ENCODE results near the gene ALDH7A1. TPM values are rescaled to one million over a fixed set of nuclear protein-coding genes. Genes with fewer than 3 reads are reported as not detected.

The ALDH7A1 gene
- 10 to 100 TPM; 18.1 to 66.2 (median 31.9) TPM for polyA plus RNA-seq
- long read RNA-seq, donor 1, full-length matches to known transcripts, result 32 of 46 reads
- long read RNA-seq, donor 1, partial matches to known transcripts, result 14 of 46 reads
- long read RNA-seq, donor 1, other reads (novel, unspliced or antisense), result 0 of 46 reads
- long read RNA-seq, donor 2, full-length matches to known transcripts, result 7 of 13 reads
- long read RNA-seq, donor 2, partial matches to known transcripts, result 6 of 13 reads
- long read RNA-seq, donor 2, other reads (novel, unspliced or antisense), result 0 of 13 reads
- long read RNA-seq, donor 3, full-length matches to known transcripts, result 9 of 17 reads
- long read RNA-seq, donor 3, partial matches to known transcripts, result 8 of 17 reads
- long read RNA-seq, donor 3, other reads (novel, unspliced or antisense), result 0 of 17 reads
- long read RNA-seq, donor 4, result 0 reads
- long read RNA-seq, donor 5, full-length matches to known transcripts, result 3 of 3 reads
- long read RNA-seq, donor 5, partial matches to known transcripts, result 0 of 3 reads
- long read RNA-seq, donor 5, other reads (novel, unspliced or antisense), result 0 of 3 reads
- long read RNA-seq, donor 6, full-length matches to known transcripts, result 16 of 21 reads
- long read RNA-seq, donor 6, partial matches to known transcripts, result 5 of 21 reads
- long read RNA-seq, donor 6, other reads (novel, unspliced or antisense), result 0 of 21 reads
- long read RNA-seq, donor 7, full-length matches to known transcripts, result 48 of 56 reads
- long read RNA-seq, donor 7, partial matches to known transcripts, result 8 of 56 reads
- long read RNA-seq, donor 7, other reads (novel, unspliced or antisense), result 0 of 56 reads
- long read RNA-seq, donor 8, full-length matches to known transcripts, result 5 of 5 reads
- long read RNA-seq, donor 8, partial matches to known transcripts, result 0 of 5 reads
- long read RNA-seq, donor 8, other reads (novel, unspliced or antisense), result 0 of 5 reads
- long read RNA-seq, donor 9, result 0 reads
- long read RNA-seq, donor 10, full-length matches to known transcripts, result 21 of 32 reads
- long read RNA-seq, donor 10, partial matches to known transcripts, result 11 of 32 reads
- long read RNA-seq, donor 10, other reads (novel, unspliced or antisense), result 0 of 32 reads

DNA sequence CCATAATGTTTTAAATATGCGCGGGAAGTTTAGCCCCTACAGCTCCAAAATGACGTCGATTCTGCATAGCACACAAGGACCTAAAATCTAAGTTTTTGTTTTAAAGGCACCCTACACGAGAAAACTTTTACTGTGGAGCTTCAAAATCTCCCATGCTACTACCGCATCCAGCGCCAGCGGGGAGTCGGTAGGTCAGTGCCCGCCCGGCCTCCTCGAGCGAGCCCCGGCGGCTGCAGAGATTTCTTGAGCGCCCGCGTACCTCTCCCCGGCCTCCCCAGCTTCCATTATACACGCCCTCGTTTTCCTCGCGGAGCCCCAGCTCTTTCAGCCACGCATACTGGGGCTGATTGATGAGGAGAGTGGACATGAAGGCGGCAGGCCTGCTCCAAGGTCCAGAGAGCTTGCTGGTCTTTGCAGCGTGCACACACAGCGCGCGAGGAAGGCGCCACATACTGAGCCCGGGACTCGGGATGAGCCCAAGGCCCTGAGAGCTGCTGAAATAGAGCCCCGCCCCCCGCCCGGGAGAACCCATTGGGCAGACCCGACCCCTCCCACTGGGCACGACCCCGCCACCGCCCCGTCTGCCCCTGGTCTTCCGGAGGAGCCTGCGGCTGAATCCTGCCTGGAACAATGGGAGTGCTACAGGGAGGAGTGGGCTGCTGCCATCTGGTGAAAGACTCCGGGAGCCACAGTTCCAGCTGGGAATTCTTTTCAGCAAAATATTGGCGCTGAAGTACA, at the start of gene ALDH7A1:
ALDH7A1 (minus strand) TSS at position 472 of the 738 bp plus-strand sequence; CDS start at position 451, 21 bp downstream.
- no peaks in the 10 kb centered on the region for H3K27me3 ChIP-seq (ENCODE audit: control insufficient read depth in 3 of 3, insufficient read depth in 3 of 3, low read length in 3 of 3)
- 1% methylated on average over 44 of the region's 44 CpGs for WGBS, 3 donors
- peaks cover 0 to 15% (median 2%) of the 10 kb centered on the region in 3 donors for H3K36me3 ChIP-seq (ENCODE audit: control insufficient read depth in 3 of 3, insufficient read depth in 2 of 3, low read depth in 1 of 3, low read length in 3 of 3)
- peak; percentile 92 to 96 for DNase-seq
- peak within 1 kb of the TSS; percentile 54 to 92 (median 75) for H3K4me3 ChIP-seq (ENCODE audit: low read depth in 1 of 3, low read length in 3 of 3)
- H3K9me3 ChIP-seq (ENCODE audit: control insufficient read depth in 2 of 2, insufficient read depth in 1 of 2, low read depth in 1 of 2, low read length in 1 of 2), result no peaks in the 10 kb centered on the region
- peak within 1 kb of the TSS; percentile 65 to 89 (median 83) for H3K27ac ChIP-seq (ENCODE audit: low read depth in 1 of 3, low read length in 2 of 3)
- no peak for FAIRE-seq
- peaks cover 2 to 12% (median 3%) of the 10 kb centered on the region in 3 donors for H3K4me1 ChIP-seq (ENCODE audit: control insufficient read depth in 3 of 3, insufficient read depth in 2 of 3, low read depth in 1 of 3, low read length in 2 of 3)

DNA sequence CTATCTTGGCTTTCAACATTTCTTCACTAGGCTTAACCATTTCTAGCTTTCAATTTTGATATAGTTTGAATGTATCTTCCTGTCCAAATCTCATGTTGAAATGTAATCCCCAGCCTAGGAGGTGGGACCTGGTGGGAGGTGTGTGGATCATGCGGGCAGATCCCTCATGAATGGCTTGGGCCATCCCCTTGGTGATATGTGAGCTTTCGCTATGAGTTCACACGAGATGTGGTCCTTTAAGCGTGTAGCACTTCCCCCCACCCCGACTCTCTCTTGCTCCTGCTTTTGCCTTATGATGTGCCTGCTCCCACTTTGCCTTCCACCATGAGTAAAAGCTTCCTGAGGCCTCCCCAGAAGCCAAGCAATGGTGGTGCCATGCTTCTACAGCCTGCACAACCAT, 46.4 kb upstream of the ALDH7A1 start:
- H3K27me3 ChIP-seq (ENCODE audit: control insufficient read depth in 3 of 3, insufficient read depth in 3 of 3, low read length in 3 of 3), result no peaks in the 10 kb centered on the region
- no peak for FAIRE-seq
- WGBS, 3 donors, result 83 to 90% (median 86%) methylated on average over 5 of the region's 5 CpGs
- DNase-seq, result no peak
- H3K4me1 ChIP-seq (ENCODE audit: control insufficient read depth in 3 of 3, insufficient read depth in 2 of 3, low read depth in 1 of 3, low read length in 2 of 3), result no peaks in the 10 kb centered on the region
- peaks cover 0 to 8% of the 10 kb centered on the region in 2 donors for H3K9me3 ChIP-seq (ENCODE audit: control insufficient read depth in 2 of 2, insufficient read depth in 1 of 2, low read depth in 1 of 2, low read length in 1 of 2)
- no peak overlapping the region for H3K27ac ChIP-seq (ENCODE audit: low read depth in 1 of 3, low read length in 2 of 3)
- no peaks in the 10 kb centered on the region for H3K36me3 ChIP-seq (ENCODE audit: control insufficient read depth in 3 of 3, insufficient read depth in 2 of 3, low read depth in 1 of 3, low read length in 3 of 3)
- H3K4me3 ChIP-seq (ENCODE audit: low read depth in 1 of 3, low read length in 3 of 3), result no peak overlapping the region

DNA sequence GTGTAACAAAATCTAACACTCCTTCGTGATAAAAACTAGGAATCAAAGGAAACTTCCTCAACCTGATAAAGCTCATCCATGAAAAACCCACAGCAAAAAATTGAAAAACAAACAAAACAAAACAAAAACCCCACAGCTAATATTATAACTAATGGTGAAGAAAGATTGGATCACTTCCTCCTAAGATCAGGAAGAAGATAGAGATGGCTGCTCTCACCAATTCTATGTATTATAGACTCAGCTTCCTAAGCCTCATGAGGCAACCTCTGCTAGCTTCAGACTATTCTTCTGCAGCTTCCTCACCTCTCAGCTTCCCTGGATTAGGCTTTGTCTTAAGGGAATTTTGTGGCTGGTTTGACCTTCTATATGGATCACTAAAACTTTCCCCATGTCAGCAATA, 45.8 kb upstream of the ALDH7A1 start:
- H3K4me3 ChIP-seq (ENCODE audit: low read depth in 1 of 3, low read length in 3 of 3), result no peak overlapping the region
- H3K9me3 ChIP-seq (ENCODE audit: control insufficient read depth in 2 of 2, insufficient read depth in 1 of 2, low read depth in 1 of 2, low read length in 1 of 2), result peaks cover 0 to 5% of the 10 kb centered on the region in 2 donors
- FAIRE-seq (no peak), DNase-seq (no peak)
- no peak overlapping the region for H3K27ac ChIP-seq (ENCODE audit: low read depth in 1 of 3, low read length in 2 of 3)
- no peaks in the 10 kb centered on the region for H3K36me3 ChIP-seq (ENCODE audit: control insufficient read depth in 3 of 3, insufficient read depth in 2 of 3, low read depth in 1 of 3, low read length in 3 of 3)
- H3K27me3 ChIP-seq (ENCODE audit: control insufficient read depth in 3 of 3, insufficient read depth in 3 of 3, low read length in 3 of 3), result no peaks in the 10 kb centered on the region
- no peaks in the 10 kb centered on the region for H3K4me1 ChIP-seq (ENCODE audit: control insufficient read depth in 3 of 3, insufficient read depth in 2 of 3, low read depth in 1 of 3, low read length in 2 of 3)
- WGBS, 3 donors, result 74 to 89% (median 85%) methylated on average over 1 of the region's 1 CpG

DNA sequence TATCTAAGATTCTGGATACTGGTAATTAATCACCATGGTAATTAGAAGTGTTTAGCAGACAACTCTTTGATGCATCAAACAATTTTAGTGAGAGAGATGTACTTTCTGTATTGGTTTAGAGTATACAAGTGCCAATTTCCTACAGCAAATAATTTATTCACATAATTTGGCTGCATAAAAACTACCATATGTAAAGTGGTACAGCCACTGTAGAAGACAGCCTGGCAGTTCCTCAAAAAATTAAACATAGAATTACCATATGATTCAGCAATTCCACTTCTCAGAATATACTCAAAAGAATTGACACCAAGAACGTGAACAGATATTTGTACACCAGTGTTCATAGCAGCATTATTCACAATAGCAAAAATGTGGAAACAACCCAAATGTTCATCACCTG, 41.9 kb upstream of the ALDH7A1 start:
- H3K4me1 ChIP-seq (ENCODE audit: control insufficient read depth in 3 of 3, insufficient read depth in 2 of 3, low read depth in 1 of 3, low read length in 2 of 3), result no peaks in the 10 kb centered on the region
- no peaks in the 10 kb centered on the region for H3K9me3 ChIP-seq (ENCODE audit: control insufficient read depth in 2 of 2, insufficient read depth in 1 of 2, low read depth in 1 of 2, low read length in 1 of 2)
- no peak overlapping the region for H3K27ac ChIP-seq (ENCODE audit: low read depth in 1 of 3, low read length in 2 of 3)
- FAIRE-seq (no peak), DNase-seq (no peak)
- 78 to 80% (median 79%) methylated on average over 1 of the region's 1 CpG for WGBS, 3 donors
- no peaks in the 10 kb centered on the region for H3K36me3 ChIP-seq (ENCODE audit: control insufficient read depth in 3 of 3, insufficient read depth in 2 of 3, low read depth in 1 of 3, low read length in 3 of 3)
- no peaks in the 10 kb centered on the region for H3K27me3 ChIP-seq (ENCODE audit: control insufficient read depth in 3 of 3, insufficient read depth in 3 of 3, low read length in 3 of 3)
- no peak overlapping the region for H3K4me3 ChIP-seq (ENCODE audit: low read depth in 1 of 3, low read length in 3 of 3)

DNA sequence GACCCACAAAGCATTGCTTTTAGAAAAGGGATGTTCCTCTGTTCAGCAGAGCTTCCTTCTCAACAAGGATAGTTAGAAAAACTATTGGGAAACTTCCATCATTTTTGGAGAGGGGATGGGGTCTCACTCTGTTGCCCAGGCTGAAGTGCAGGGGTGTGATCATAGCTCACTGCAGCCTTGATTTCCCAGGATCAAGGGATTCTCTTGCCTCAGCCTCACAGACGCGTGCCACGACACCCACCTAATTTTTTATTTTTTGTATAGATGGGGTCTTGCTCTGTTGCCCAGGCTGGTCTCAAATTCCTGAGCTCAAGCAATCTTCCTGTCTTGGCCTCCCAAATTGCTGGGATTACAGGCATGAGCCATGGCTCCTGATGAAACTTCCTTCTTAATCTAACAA, 40.6 kb upstream of the ALDH7A1 start:
- DNase-seq (no peak), FAIRE-seq (no peak)
- Histone ChIP-seq H3K4me1 (ENCODE audit: control insufficient read depth in 3 of 3, insufficient read depth in 2 of 3, low read depth in 1 of 3, low read length in 2 of 3) (no peaks in the 10 kb centered on the region), H3K9me3 (ENCODE audit: control insufficient read depth in 2 of 2, insufficient read depth in 1 of 2, low read depth in 1 of 2, low read length in 1 of 2) (no peaks in the 10 kb centered on the region), H3K27ac (ENCODE audit: low read depth in 1 of 3, low read length in 2 of 3) (no peak overlapping the region), H3K27me3 (ENCODE audit: control insufficient read depth in 3 of 3, insufficient read depth in 3 of 3, low read length in 3 of 3) (no peaks in the 10 kb centered on the region), H3K4me3 (ENCODE audit: low read depth in 1 of 3, low read length in 3 of 3) (no peak overlapping the region), H3K36me3 (ENCODE audit: control insufficient read depth in 3 of 3, insufficient read depth in 2 of 3, low read depth in 1 of 3, low read length in 3 of 3) (no peaks in the 10 kb centered on the region)
- 93 to 99% (median 96%) methylated on average over 3 of the region's 3 CpGs for WGBS, 3 donors

DNA sequence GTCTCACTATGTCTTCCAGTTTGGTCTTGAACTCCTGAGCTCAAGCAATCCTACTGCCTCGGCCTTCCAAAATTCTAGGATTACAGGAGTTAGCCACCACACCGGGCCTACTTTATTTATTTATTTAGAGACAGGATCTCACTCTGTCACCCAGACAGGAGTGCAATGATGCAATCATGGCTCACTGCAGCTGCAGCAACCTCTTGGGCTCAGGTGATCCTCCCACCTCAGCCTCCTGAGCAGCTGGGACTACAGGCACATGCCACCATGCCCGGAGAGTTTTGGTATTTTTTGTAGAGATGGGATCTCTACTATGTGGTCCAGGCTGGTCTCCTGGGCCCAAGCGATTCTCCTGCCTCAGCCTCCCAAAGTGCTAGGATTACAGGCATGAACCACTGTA, 38.5 kb upstream of the ALDH7A1 start:
- 91 to 94% (median 94%) methylated on average over 4 of the region's 4 CpGs for WGBS, 3 donors
- H3K27ac ChIP-seq (ENCODE audit: low read depth in 1 of 3, low read length in 2 of 3), result no peak overlapping the region
- no peaks in the 10 kb centered on the region for H3K4me1 ChIP-seq (ENCODE audit: control insufficient read depth in 3 of 3, insufficient read depth in 2 of 3, low read depth in 1 of 3, low read length in 2 of 3)
- no peak for FAIRE-seq
- no peaks in the 10 kb centered on the region for H3K9me3 ChIP-seq (ENCODE audit: control insufficient read depth in 2 of 2, insufficient read depth in 1 of 2, low read depth in 1 of 2, low read length in 1 of 2)
- H3K36me3 ChIP-seq (ENCODE audit: control insufficient read depth in 3 of 3, insufficient read depth in 2 of 3, low read depth in 1 of 3, low read length in 3 of 3), result no peaks in the 10 kb centered on the region
- H3K27me3 ChIP-seq (ENCODE audit: control insufficient read depth in 3 of 3, insufficient read depth in 3 of 3, low read length in 3 of 3), result no peaks in the 10 kb centered on the region
- no peak overlapping the region for H3K4me3 ChIP-seq (ENCODE audit: low read depth in 1 of 3, low read length in 3 of 3)
- DNase-seq, result no peak

DNA sequence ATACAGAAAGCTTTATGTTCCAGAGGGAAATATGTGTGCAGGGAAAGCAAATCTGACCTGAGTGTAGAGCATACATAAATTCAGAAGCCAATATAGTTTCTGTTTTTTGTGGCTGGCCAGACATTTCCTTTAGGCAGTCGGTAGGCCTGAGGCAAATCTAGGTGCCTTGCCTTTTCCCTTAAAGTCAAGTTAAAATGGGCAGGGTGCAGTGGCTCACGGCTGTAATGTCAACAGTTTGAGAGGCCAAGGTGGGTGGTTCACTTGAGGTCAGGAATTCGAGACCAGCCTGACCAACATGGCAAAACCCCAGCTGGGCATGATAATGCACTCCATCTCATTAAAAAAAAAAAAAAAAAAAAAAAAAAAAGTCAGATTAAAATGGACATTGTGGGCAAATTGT, 36.9 kb upstream of the ALDH7A1 start:
- FAIRE-seq (no peak), DNase-seq (no peak)
- Histone ChIP-seq H3K27ac (ENCODE audit: low read depth in 1 of 3, low read length in 2 of 3) (no peak overlapping the region), H3K4me3 (ENCODE audit: low read depth in 1 of 3, low read length in 3 of 3) (no peak overlapping the region), H3K36me3 (ENCODE audit: control insufficient read depth in 3 of 3, insufficient read depth in 2 of 3, low read depth in 1 of 3, low read length in 3 of 3) (peaks cover 0 to 4% (median 0%) of the 10 kb centered on the region in 3 donors), H3K27me3 (ENCODE audit: control insufficient read depth in 3 of 3, insufficient read depth in 3 of 3, low read length in 3 of 3) (no peaks in the 10 kb centered on the region), H3K4me1 (ENCODE audit: control insufficient read depth in 3 of 3, insufficient read depth in 2 of 3, low read depth in 1 of 3, low read length in 2 of 3) (no peaks in the 10 kb centered on the region), H3K9me3 (ENCODE audit: control insufficient read depth in 2 of 2, insufficient read depth in 1 of 2, low read depth in 1 of 2, low read length in 1 of 2) (no peaks in the 10 kb centered on the region)
- WGBS, 3 donors, result 74 to 88% (median 75%) methylated on average over 3 of the region's 3 CpGs

DNA sequence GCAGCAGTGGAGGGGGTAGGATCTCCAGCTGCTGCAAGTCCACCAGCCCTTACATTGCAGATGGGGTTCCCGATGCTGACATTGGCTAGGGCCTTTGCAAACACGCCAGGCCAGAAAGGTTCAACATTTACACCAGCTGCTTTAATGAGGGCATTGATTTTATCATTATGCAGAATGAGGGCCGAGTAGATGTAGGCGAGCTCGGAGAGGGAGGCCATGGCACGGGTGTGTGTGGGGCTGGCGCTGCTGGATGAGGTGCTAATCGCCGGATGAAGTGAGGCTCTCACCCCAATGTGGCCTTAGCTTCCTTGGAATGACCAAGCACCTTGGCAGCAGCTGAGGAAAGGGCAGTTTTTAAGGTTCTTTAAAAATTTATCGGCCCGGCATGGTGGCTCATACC, 33.1 kb upstream of the ALDH7A1 start:
- no peak for DNase-seq
- no peak overlapping the region for H3K4me3 ChIP-seq (ENCODE audit: low read depth in 1 of 3, low read length in 3 of 3)
- no peaks in the 10 kb centered on the region for H3K4me1 ChIP-seq (ENCODE audit: control insufficient read depth in 3 of 3, insufficient read depth in 2 of 3, low read depth in 1 of 3, low read length in 2 of 3)
- H3K27me3 ChIP-seq (ENCODE audit: control insufficient read depth in 3 of 3, insufficient read depth in 3 of 3, low read length in 3 of 3), result no peaks in the 10 kb centered on the region
- peaks cover 2 to 15% (median 5%) of the 10 kb centered on the region in 3 donors for H3K36me3 ChIP-seq (ENCODE audit: control insufficient read depth in 3 of 3, insufficient read depth in 2 of 3, low read depth in 1 of 3, low read length in 3 of 3)
- no peak for FAIRE-seq
- H3K27ac ChIP-seq (ENCODE audit: low read depth in 1 of 3, low read length in 2 of 3), result no peak overlapping the region
- 94 to 96% (median 96%) methylated on average over 11 of the region's 11 CpGs for WGBS, 3 donors
- no peaks in the 10 kb centered on the region for H3K9me3 ChIP-seq (ENCODE audit: control insufficient read depth in 2 of 2, insufficient read depth in 1 of 2, low read depth in 1 of 2, low read length in 1 of 2)
